CD4-positive, alpha-beta T cell treated with Interleukin-17A for 4 hours (primary cell): ENCODE results near the gene PPP2R3A.
"Not testable (repeated sequence)": the region's sequence is repeated elsewhere in the genome, so short reads cannot be mapped to it uniquely, and the experiment has no call there.

Experiments used
- DNase-seq: peaks from one replicate; pipeline ENCODE4 v3.0.0-alpha.2; 2020; ENCODE audit warnings: mixed read lengths

Gene PPP2R3A

GRCh38 chr3:136023264-136023978, 57.9 kb downstream of the PPP2R3A start:
- DNase-seq = no peak

DNA sequence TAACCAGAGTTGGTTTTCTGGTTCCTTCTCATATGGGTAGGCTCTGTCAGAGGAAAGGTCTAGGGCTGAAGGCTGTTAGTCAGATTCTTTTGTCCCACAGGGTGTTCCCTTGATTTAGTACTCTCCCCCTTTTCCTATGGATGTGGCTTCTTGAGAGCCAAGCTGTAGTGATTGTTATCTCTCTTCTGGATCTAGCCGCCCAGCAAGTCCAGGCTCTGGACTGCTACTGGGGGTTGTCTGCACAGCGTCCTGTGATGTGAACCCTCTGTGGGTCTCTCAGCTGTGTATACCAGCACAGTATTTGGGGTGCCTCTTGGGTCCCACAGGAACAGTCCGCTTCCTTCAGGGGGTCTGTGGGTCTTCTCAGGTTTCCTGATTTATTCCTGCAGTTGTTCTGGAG, 70.8 kb downstream of the PPP2R3A start:
- no peak for DNase-seq

GRCh38 chr3:136038668-136039067, 73.1 kb downstream of the PPP2R3A start:
- DNase-seq = no peak

DNA sequence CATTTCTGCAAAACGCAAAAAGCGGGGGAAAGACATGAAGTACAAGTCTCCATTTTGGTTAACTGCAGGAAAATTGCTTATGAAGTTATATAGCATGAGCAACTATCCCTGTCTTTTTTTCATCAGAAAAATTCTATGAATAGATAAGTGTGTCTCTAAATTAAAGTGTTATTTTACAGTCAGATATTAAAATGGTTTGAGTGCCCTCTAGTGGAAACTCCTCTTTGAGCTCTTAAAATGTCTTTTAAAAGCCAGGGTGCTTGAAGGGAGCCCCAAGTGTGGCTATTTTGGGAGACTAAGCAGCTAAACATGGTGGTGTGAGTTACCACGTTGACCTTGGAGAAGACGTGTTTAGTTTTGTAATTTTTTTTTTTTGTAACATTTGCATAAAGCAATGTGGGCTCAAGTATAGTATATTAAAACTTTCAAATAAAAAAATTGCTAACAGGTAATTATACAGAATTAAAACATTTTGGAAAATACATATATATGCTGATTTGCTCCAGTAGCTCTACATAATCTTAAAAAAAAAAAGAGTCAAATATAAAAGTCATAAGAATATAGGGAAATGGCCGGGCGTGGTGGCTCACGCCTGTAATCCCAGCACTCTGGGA, 77.2 kb downstream of the PPP2R3A start:
- DNase-seq = no peak

DNA sequence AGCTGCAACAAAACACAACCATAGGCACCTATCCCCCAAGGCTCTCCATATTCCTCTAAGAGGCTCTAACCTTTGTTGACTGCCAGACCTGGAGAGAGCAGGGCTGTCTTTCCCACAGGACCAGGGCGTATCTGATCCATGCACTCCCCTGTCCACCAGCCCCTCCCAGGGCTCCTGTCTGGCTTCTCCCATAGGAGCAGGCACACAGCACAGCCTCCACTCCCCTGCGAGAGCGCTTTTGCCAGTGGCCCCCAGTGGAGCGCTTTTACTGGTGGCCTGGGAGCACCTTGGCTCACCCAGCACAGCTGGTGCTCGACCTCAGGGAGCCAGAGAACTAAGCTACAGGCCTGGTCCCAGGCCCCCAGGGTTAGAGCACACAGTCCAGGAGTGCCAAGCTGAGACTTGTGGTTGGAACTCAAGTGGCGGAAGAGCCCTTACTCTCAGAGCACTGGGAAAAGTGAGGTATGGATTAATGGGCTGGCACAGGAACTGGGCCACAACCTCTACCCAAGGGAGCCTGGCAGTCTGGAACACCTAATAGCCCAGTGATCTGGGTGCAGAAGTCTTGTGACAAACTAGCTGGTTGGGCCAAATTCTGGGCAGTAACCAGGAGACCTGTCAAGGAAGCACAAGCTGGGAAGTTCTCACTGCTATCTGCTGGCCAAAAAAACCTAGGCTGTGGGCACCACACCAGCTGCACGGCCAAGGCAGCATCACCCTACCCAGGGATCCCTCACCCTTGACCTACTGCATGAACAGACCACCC, 79.6 kb downstream of the PPP2R3A start:
- no peak for DNase-seq

- no peak for DNase-seq
Measured at GRCh38 chr3:136048068-136048467, 82.5 kb downstream of the PPP2R3A start.

GRCh38 chr3:136050250-136050649, 84.7 kb downstream of the PPP2R3A start:
- no peak for DNase-seq

- DNase-seq = no peak
Measured at GRCh38 chr3:136055491-136055890, 90.0 kb downstream of the PPP2R3A start.

DNA sequence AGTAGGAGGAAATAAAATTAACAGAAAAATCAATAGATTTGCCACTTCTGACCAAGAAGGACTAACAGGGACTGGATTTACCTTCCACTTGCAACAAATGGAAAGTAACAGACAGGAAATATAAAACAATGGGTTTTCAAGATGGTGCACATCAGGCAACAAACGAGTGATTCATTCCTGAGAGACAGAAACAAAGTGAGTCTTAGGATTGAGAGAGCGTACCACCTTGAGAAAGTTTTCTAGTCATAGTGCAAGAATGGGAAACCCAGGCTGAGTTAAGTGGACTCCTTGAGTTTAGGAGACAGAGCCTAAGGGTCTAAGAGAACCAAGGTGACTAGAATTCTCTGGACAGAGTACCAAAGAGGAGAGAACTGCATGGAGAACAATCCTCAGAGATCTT, 101.7 kb downstream of the PPP2R3A start:
- no peak for DNase-seq

DNA sequence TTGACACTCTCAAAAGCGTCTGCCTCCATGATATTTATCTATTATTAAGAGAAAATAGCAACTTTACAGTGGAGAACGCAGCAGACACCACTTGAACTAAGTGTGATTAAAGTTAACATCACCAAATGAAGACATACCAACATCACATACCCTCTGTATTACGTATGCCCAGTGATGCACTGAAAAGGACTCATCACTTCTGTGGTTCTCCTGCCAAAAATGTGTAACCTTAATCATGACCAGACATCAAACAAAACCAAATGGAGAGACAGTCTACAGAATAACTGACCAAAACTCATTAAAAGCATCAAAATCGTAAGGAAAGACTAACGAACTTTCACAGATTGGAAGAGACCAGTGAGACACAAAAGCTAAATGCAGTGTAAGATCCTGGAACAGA, 103.2 kb downstream of the PPP2R3A start:
- no peak for DNase-seq

- DNase-seq = no peak
Measured at GRCh38 chr3:136069933-136070332, 104.4 kb downstream of the PPP2R3A start.

GRCh38 chr3:136070334-136070733, 104.8 kb downstream of the PPP2R3A start:
- no peak for DNase-seq

- DNase-seq = no peak
Measured at GRCh38 chr3:136070953-136071949, 105.7 kb downstream of the PPP2R3A start.

- DNase-seq = no peak
Measured at GRCh38 chr3:136074546-136075170, 109.1 kb downstream of the PPP2R3A start.

GRCh38 chr3:136075218-136075808, 109.8 kb downstream of the PPP2R3A start:
- peak; percentile 81 for DNase-seq

GRCh38 chr3:136075811-136076210, 110.3 kb downstream of the PPP2R3A start:
- DNase-seq = no peak

DNA sequence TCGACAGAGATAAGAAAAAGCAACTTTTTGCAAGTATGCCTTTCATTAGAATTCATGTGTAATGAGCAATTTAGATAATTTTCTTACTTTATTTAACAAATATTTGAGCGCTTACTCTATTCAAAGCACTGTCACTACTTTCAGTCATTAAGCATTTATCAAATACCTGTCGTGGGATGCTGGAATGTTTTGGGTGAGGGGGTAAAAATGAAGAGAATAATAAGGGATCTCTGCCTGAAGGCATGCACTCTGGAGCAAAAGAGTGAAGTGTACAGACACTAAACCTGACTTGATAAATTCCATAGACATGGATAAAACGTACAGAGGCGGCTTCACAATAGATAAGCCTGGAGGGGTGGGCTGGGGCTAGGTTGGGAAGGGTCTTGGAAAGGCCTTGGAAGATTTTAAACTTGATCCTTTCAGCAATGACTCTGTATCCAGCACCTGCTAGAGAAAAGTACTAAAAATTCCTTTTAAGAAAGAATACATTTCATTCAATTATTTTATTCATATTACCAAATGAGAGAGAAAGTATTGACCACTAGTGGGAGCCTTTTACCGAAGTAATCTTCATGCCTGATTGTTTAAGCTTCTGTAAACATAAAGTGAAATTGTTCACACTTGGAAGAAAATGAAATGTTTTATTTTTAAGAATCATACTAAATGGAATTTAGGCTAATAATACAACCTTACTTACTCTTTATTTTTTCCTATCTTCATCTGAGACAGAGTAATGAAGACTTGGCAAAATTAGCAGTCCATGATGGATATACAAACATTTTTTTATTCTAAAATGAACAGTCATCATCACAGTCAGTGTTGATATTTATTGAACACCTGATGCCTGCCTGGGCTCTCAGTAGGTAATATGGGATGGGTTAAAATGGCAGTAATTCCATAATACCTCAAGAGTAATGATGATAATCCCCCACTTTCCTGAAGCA, 113.2 kb downstream of the PPP2R3A start:
- DNase-seq = no peak

- DNase-seq = not testable (repeated sequence)
Measured at GRCh38 chr3:136083641-136084382, 118.3 kb downstream of the PPP2R3A start.

DNA sequence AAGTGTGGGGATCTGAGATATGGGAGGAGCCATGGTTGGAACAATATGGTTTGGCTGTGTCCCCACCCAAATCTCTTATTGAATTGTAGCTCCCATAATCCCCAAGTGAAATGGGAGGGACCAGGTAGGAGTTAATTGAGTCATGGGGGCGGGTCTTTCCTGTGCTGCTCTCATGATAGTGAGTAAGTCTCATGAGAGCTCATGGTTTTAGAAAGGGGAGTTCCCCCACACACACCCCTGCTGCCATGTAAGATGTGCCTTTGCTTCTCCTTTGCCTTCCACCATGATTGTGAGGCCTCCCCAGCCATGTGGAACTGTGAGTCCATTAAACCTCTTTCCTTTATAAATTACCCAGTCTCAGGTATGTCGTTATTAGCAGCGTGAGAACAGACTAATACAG, 119.5 kb downstream of the PPP2R3A start:
- not testable (repeated sequence) for DNase-seq

- no peak for DNase-seq
Measured at GRCh38 chr3:136093771-136094170, 128.2 kb downstream of the PPP2R3A start.
